Uterus (tissue), 4 donors: ENCODE results near the gene RARB. TPM values are rescaled to one million over a fixed set of nuclear protein-coding genes. Genes with fewer than 3 reads are reported as not detected.

Experiments
- DNase-seq, 2 donors: peaks; one replicate each; pipeline ENCODE4 v3.0.0-alpha.2; 2019 to 2020
- H3K27ac ChIP-seq, 2 donors: fragments of 200-600 bp; sonication (generic); 1 replicate in 1 of 2; 2 replicates in 1 of 2; pipeline ENCODE4 v1.5.1; 2016 to 2018
- H3K27me3 ChIP-seq, 2 donors: fragments of 200-600 bp; sonication (generic); one replicate each; pipeline ENCODE4 v1.5.1; 2018 to 2019; ENCODE audit warnings: control low read depth in 1 of 2
- H3K36me3 ChIP-seq, 2 donors: fragments of 200-600 bp; sonication (generic); one replicate each; pipeline ENCODE4 v1.5.1; 2019; ENCODE audit warnings: control low read depth in 1 of 2
- H3K4me1 ChIP-seq, 2 donors: fragments of 200-600 bp; sonication (generic); one replicate each; pipeline ENCODE4 v1.5.1; 2018 to 2019; ENCODE audit warnings: control low read depth in 1 of 2
- H3K4me3 ChIP-seq, 2 donors: fragments of 200-600 bp; sonication (generic); 1 replicate in 1 of 2; 2 replicates in 1 of 2; pipeline ENCODE4 v1.5.1; 2018 to 2019; ENCODE audit warnings: mild to moderate bottlenecking in 1 of 2
- H3K9me3 ChIP-seq, 2 donors: fragments of 200-600 bp; sonication (generic); one replicate each; pipeline ENCODE4 v1.5.1; 2019; ENCODE audit warnings: control low read depth in 1 of 2
- CTCF ChIP-seq, 4 experiments: fragments of 200-600 bp in 2 of 4; fragments of 450-650 bp in 2 of 4; sonication (generic) in 2 of 4; IDR thresholded peaks; one replicate each; pipeline ENCODE4 v1.5.1; 2016 to 2019; ENCODE audit warnings: antibody characterized with exemption in 4 of 4, mild to moderate bottlenecking in 2 of 4, moderate library complexity in 1 of 4
- POLR2A ChIP-seq, 2 donors: fragments of 450-650 bp; IDR thresholded peaks; one replicate each; pipeline ENCODE4 v1.6.1; 2016; ENCODE audit warnings: antibody characterized with exemption in 2 of 2, mild to moderate bottlenecking in 1 of 2, moderate library complexity in 1 of 2
- intact Hi-C: fragments of 100-400 bp; cut with DNase I; formaldehyde crosslinking; loops from one replicate; pipeline ENCODE4 v1.15.1; 2023; ENCODE audit warnings: low total_unique reads
- total RNA-seq, 4 donors: library from RNA; depleted of rRNA in 3 of 4; stranded (reverse); fragments of >200 nt in 3 of 4; gene quantifications; one replicate each; pipeline versions ENCODE4 v1.1.0 to v1.2.4, GENCODE V29; 2014 to 2023
- donor health status: DM: yes; HTN: yes; CAD: no.

RARB gene
- total RNA-seq, 4 donors from 2014 or later: 6.7 to 63.0 (median 14.5) TPM

- Histone ChIP-seq H3K27me3 (no peaks in the 10 kb centered on the region), H3K4me1 (peaks cover 4 to 5% of the 10 kb centered on the region in 2 donors), H3K9me3 (no peaks in the 10 kb centered on the region), H3K27ac (peak overlapping the region; percentile 95 to 96), H3K4me3 (peak overlapping the region; percentile 65 to 66), H3K36me3 (no peaks in the 10 kb centered on the region)
- DNase-seq: no peak
- intact Hi-C loops: loop anchor here (10.0 kb wide), 1 partner anchor 155 kb away; no protein-coding TSS in a partner anchor
- TF ChIP-seq CTCF (IDR thresholded peaks at IDR 0.05) (no peak), POLR2A (IDR thresholded peaks at IDR 0.05) (no peak)
Measured at GRCh38 chr3:25429361-25430286, 1.6 kb downstream of the RARB start.

GRCh38 chr3:25430287-25430934 is 2.3 kb downstream of the RARB start:
- Histone ChIP-seq H3K36me3 (no peaks in the 10 kb centered on the region), H3K27me3 (no peaks in the 10 kb centered on the region), H3K9me3 (no peaks in the 10 kb centered on the region), H3K4me3 (peak overlapping the region; percentile 65 to 66), H3K4me1 (peaks cover 0 to under 1% of the 10 kb centered on the region in 2 donors), H3K27ac (peak overlapping the region; percentile 95 to 96)
- intact Hi-C loops: no loop called here
- DNase-seq: no peak
- TF ChIP-seq POLR2A (IDR thresholded peaks at IDR 0.05): no peak

- Histone ChIP-seq H3K27ac (peak overlapping the region; percentile 95 to 96), H3K4me3 (peak overlapping the region; percentile 65 to 66), H3K4me1 (no peaks in the 10 kb centered on the region), H3K27me3 (no peaks in the 10 kb centered on the region), H3K9me3 (no peaks in the 10 kb centered on the region), H3K36me3 (no peaks in the 10 kb centered on the region)
- no peak for DNase-seq
- intact Hi-C loops: no loop called here
- TF ChIP-seq CTCF (IDR thresholded peaks at IDR 0.05): no peak
- TF ChIP-seq POLR2A (IDR thresholded peaks at IDR 0.05): no peak
Measured at GRCh38 chr3:25430935-25431770, 3.1 kb downstream of the RARB start.

GRCh38 chr3:25432176-25432720 is 4.2 kb downstream of the RARB start:
- intact Hi-C loops: no loop called here
- DNase-seq: no peak
- H3K9me3 ChIP-seq: no peaks in the 10 kb centered on the region
- peak overlapping the region; percentile 65 to 66 for H3K4me3 ChIP-seq
- TF ChIP-seq POLR2A (IDR thresholded peaks at IDR 0.05): no peak
- no peak for TF ChIP-seq CTCF (IDR thresholded peaks at IDR 0.05)
- no peaks in the 10 kb centered on the region for H3K27me3 ChIP-seq
- H3K27ac ChIP-seq: peak overlapping the region; percentile 95 to 96
- no peaks in the 10 kb centered on the region for H3K4me1 ChIP-seq
- no peaks in the 10 kb centered on the region for H3K36me3 ChIP-seq

GRCh38 chr3:25433106-25433505 is 5.0 kb downstream of the RARB start:
- no peak overlapping the region for H3K4me3 ChIP-seq
- H3K27ac ChIP-seq: peak overlapping the region; percentile 95 to 96
- H3K36me3 ChIP-seq: no peaks in the 10 kb centered on the region
- intact Hi-C loops: no loop called here
- H3K4me1 ChIP-seq: no peaks in the 10 kb centered on the region
- H3K9me3 ChIP-seq: no peaks in the 10 kb centered on the region
- TF ChIP-seq POLR2A (IDR thresholded peaks at IDR 0.05): no peak
- no peak for TF ChIP-seq CTCF (IDR thresholded peaks at IDR 0.05)
- no peak for DNase-seq
- H3K27me3 ChIP-seq: no peaks in the 10 kb centered on the region
